OCI-LY7 (cell line): Measurements from ENCODE around the gene PGBD2. TPM values are rescaled to one million over a fixed set of nuclear protein-coding genes. Genes with fewer than 3 reads are reported as not detected.
A peak's percentile ranks its signal among the peaks of the same experiment; 100 is the strongest.

Experiments
- BruUV-seq: library from RNA; stranded (reverse); fragments of 400-500 nt; replicated peaks from 2 replicates; lab custom pipeline; 2021; lab: Mats Ljungman, UMichigan
- CTCF ChIA-PET: fragments of 300-600 bp; sonication (Branson Sonifier 250); formaldehyde crosslinking; loops from one replicate; lab custom pipeline; 2022; ENCODE audit warnings: antibody characterized with exemption; ENCODE audit not compliant: unreplicated experiment; lab: Charles Lee
- POLR2A ChIA-PET: fragments of 300-600 bp; sonication (Branson Sonifier 250); formaldehyde crosslinking; loops from one replicate; lab custom pipeline; 2022; ENCODE audit warnings: antibody characterized with exemption; lab: Charles Lee
- DNase-seq: peaks from one replicate; pipeline ENCODE4 v3.0.0-alpha.2; 2015; ENCODE audit warnings: low spot score
- H2AFZ ChIP-seq: fragments of 200-600 bp; sonication (generic), shearing (Covaris generic); 2 replicates; pipeline ENCODE4 v1.6.1; 2014; ENCODE audit warnings: mild to moderate bottlenecking, antibody characterized with exemption, low read length, moderate library complexity
- H3K27ac ChIP-seq: fragments of 200-600 bp; sonication (generic); 2 replicates; pipeline ENCODE4 v1.5.1; 2014; ENCODE audit warnings: mixed run types, low read depth, mild to moderate bottlenecking, moderate library complexity, low read length, inconsistent platforms; ENCODE audit not compliant: poor library complexity, severe bottlenecking
- H3K36me3 ChIP-seq: fragments of 200-600 bp; sonication (generic); 2 replicates; pipeline ENCODE4 v1.6.1; 2014; ENCODE audit warnings: mild to moderate bottlenecking, antibody characterized with exemption, low read length, moderate library complexity, mixed read lengths; ENCODE audit not compliant: insufficient read depth
- H3K4me1 ChIP-seq: fragments of 200-600 bp; sonication (generic); 2 replicates; pipeline ENCODE4 v1.5.1; 2014; ENCODE audit warnings: mild to moderate bottlenecking, low read length; ENCODE audit not compliant: insufficient read depth, poor library complexity, severe bottlenecking
- H3K4me2 ChIP-seq: fragments of 200-600 bp; sonication (generic); 2 replicates; pipeline ENCODE4 v1.6.1; 2014; ENCODE audit warnings: mild to moderate bottlenecking, low read length
- H3K4me3 ChIP-seq: fragments of 200-600 bp; sonication (generic); 2 replicates; pipeline ENCODE4 v1.5.1; 2014; ENCODE audit warnings: mild to moderate bottlenecking, low read depth, low read length; ENCODE audit not compliant: poor library complexity, severe bottlenecking
- H3K79me2 ChIP-seq: fragments of 200-600 bp; sonication (generic); 2 replicates; pipeline ENCODE4 v1.6.1; 2016; ENCODE audit warnings: low read depth, mild to moderate bottlenecking, low read length, moderate library complexity, mixed read lengths; ENCODE audit not compliant: insufficient read depth
- H3K9me2 ChIP-seq: fragments of 200-600 bp; sonication (generic); 2 replicates; pipeline ENCODE4 v1.6.1; 2016; ENCODE audit warnings: mild to moderate bottlenecking, low read length, mixed read lengths; ENCODE audit not compliant: insufficient read depth
- H3K9me3 ChIP-seq: fragments of 200-600 bp; sonication (generic); 2 replicates; pipeline ENCODE4 v1.6.1; 2014; ENCODE audit warnings: mild to moderate bottlenecking, mixed run types, low read length, mixed read lengths
- H4K20me1 ChIP-seq: fragments of 200-600 bp; sonication (generic); 2 replicates; pipeline ENCODE4 v1.6.1; 2014; ENCODE audit warnings: mild to moderate bottlenecking, antibody characterized with exemption, low read length, moderate library complexity, mixed read lengths; ENCODE audit not compliant: insufficient read depth
- CTCF ChIP-seq: fragments of 200-600 bp; sonication (generic); conservative IDR thresholded peaks from 2 replicates; pipeline ENCODE4 v1.5.1; 2014; ENCODE audit warnings: mild to moderate bottlenecking, antibody characterized with exemption, low read length, moderate library complexity, mixed read lengths
- EZH2phosphoT487 ChIP-seq: fragments of 200-600 bp; sonication (generic); IDR thresholded peaks from 2 replicates; pipeline ENCODE4 v1.6.1; 2018; ENCODE audit warnings: low read depth, borderline replicate concordance, mild to moderate bottlenecking, mixed run types, antibody characterized with exemption, low read length, moderate library complexity, mixed read lengths
- intact Hi-C: fragments of 100-400 bp; cut with micrococcal nuclease; formaldehyde crosslinking; loops from one replicate; pipeline ENCODE4 v1.10.0; 2022; ENCODE audit not compliant: unreplicated experiment
- total RNA-seq, 2 experiments: library from RNA; depleted of rRNA in 1 of 2; stranded (reverse); fragments of >200 nt in 1 of 2; shearing (Covaris generic) in 1 of 2; gene quantifications; 2 replicates each; pipeline ENCODE4 v1.2.3, GENCODE V29; 2014 to 2022

Gene PGBD2
- total RNA-seq, 2 experiments from 2014 or later: 7.5 to 9.2 TPM

- H3K4me3 ChIP-seq: peak overlapping the region; percentile 79
- no peaks in the 10 kb centered on the region for H3K9me3 ChIP-seq
- DNase-seq: peak; percentile 13
- no TSS peak for BruUV-seq
- ChIA-PET CTCF (interaction anchor here (0.6 to 2.4 kb wide), 4 partner anchors 16 to 56 kb away, joined by 3 to 8 read pairs (median 5); partner anchors contain the start of gene ZNF672), POLR2A (interaction anchor here (1.4 to 4.2 kb wide), 5 partner anchors 15 to 46 kb away, joined by 8 to 31 read pairs (median 17); partner anchors contain the start of genes SH3BP5L and ZNF672)
- intact Hi-C loops: loop anchor here (1.0 kb wide), 2 partner anchors 16 to 19 kb away; partner anchors contain the start of gene ZNF672
- peak overlapping the region; percentile 72 for H3K27ac ChIP-seq
- peak overlapping the region; percentile 99 for H3K4me2 ChIP-seq
- H3K4me1 ChIP-seq: peaks cover 33% of the 10 kb centered on the region
- H3K36me3 ChIP-seq: peaks cover 38% of the 10 kb centered on the region
- H3K9me2 ChIP-seq: no peaks in the 10 kb centered on the region
- no peaks in the 10 kb centered on the region for H4K20me1 ChIP-seq
- H3K79me2 ChIP-seq: peaks cover 11% of the 10 kb centered on the region; the same call in 1 of the 2 replicates
- peak overlapping the region; percentile 79 for H2AFZ ChIP-seq
- TF ChIP-seq CTCF (no peak), EZH2phosphoT487 (no peak)
Measured at GRCh38 chr1:248857749-248858095, 48.3 kb upstream of the PGBD2 start.

DNA sequence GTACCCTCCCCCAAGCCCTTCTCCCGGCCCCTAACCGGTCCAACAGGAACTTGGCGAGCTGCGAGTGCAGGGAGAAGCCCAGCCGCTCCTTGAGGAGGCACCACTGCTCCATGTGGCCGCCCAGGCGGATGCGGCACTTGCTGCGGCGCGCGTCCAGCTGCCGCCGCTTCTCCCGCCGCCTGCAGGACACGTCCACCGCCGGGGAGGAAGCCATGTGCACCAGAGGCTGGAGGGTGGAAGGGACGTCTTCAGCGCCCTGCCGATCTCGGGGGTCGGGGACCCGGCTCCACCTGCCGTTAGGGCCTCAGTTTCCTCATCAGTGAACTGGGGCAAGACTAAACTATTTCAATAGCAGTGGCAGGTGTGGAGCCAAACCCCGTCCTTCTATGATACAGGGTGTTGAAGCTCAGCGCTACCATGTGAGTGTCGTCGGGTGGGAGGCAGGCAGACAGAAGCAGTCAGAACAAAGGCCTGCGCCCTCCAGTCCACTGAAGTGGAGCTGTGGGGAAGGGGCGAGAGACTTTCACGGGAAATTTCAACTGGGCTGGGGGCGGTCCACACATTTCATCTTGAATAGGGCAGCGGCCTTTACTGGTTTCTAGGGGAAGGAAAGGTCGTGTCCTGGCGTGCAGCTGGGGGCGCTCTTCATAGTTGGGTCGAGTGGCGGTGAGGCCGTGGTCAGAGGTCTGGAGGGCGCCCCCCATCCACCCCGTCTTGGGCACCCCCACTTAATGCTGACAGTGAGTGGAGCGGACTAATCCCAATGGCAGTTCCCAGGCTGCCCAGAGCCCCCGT is 47.7 kb upstream of the PGBD2 start:
- intact Hi-C loops: loop anchor here (1.0 kb wide), 2 partner anchors 15 to 20 kb away; partner anchors contain the start of gene ZNF672
- Histone ChIP-seq H3K4me3 (peak overlapping the region; percentile 79), H4K20me1 (no peaks in the 10 kb centered on the region), H3K4me2 (peak overlapping the region; percentile 99), H3K4me1 (peaks cover 35% of the 10 kb centered on the region), H3K36me3 (peaks cover 33% of the 10 kb centered on the region), H3K27ac (peak overlapping the region; percentile 72), H3K79me2 (peaks cover 11% of the 10 kb centered on the region; the same call in 1 of the 2 replicates), H2AFZ (peak overlapping the region; percentile 79), H3K9me3 (no peaks in the 10 kb centered on the region), H3K9me2 (no peaks in the 10 kb centered on the region)
- DNase-seq: peak; percentile 86
- BruUV-seq: no TSS peak
- ChIA-PET POLR2A (interaction anchor here (1.1 to 4.2 kb wide), 8 partner anchors 15 to 48 kb away, joined by 4 to 31 read pairs (median 8); partner anchors contain the start of genes PGBD2, SH3BP5L and ZNF672), CTCF (interaction anchor here (0.5 to 2.4 kb wide), 9 partner anchors 15 to 62 kb away, joined by 3 to 18 read pairs (median 3); partner anchors contain the start of genes SH3BP5L and ZNF672)
- TF ChIP-seq CTCF (peak; percentile 82), EZH2phosphoT487 (no peak)
